Glutamatergic neuron (in vitro differentiated cells): Measurements from ENCODE around the gene TBC1D1. TPM values are rescaled to one million over a fixed set of nuclear protein-coding genes. Genes with fewer than 3 reads are reported as not detected.
A peak's percentile ranks its signal among the peaks of the same experiment; 100 is the strongest.

Experiments used
- DNase-seq: peaks from one replicate; pipeline ENCODE4 v3.0.0; 2022
- H3K27ac Mint-ChIP-seq: one replicate; pipeline ENCODE4 v1.8.0; 2020; ENCODE audit warnings: mild to moderate bottlenecking, mixed read lengths, inconsistent platforms; ENCODE audit not compliant: unreplicated experiment
- H3K27me3 Mint-ChIP-seq: one replicate; pipeline ENCODE4 v1.8.0; 2020; ENCODE audit warnings: mild to moderate bottlenecking, moderate library complexity, mixed read lengths, inconsistent platforms; ENCODE audit not compliant: unreplicated experiment
- H3K36me3 Mint-ChIP-seq: one replicate; pipeline ENCODE4 v1.8.0; 2020; ENCODE audit warnings: mild to moderate bottlenecking, mixed read lengths, inconsistent platforms; ENCODE audit not compliant: unreplicated experiment
- H3K4me1 Mint-ChIP-seq: one replicate; pipeline ENCODE4 v1.8.0; 2020; ENCODE audit warnings: mild to moderate bottlenecking, low read depth, mixed read lengths, inconsistent platforms; ENCODE audit not compliant: unreplicated experiment
- H3K4me3 Mint-ChIP-seq: one replicate; pipeline ENCODE4 v1.8.0; 2020; ENCODE audit warnings: mild to moderate bottlenecking, mixed read lengths, inconsistent platforms; ENCODE audit not compliant: unreplicated experiment
- H3K9me3 Mint-ChIP-seq: one replicate; pipeline ENCODE4 v1.8.0; 2020; ENCODE audit warnings: mild to moderate bottlenecking, moderate library complexity, mixed read lengths, inconsistent platforms; ENCODE audit not compliant: unreplicated experiment
- CTCF ChIP-seq: fragments of 200-600 bp; sonication (generic); IDR thresholded peaks from one replicate; pipeline ENCODE4 v1.5.0; 2021; ENCODE audit not compliant: partially characterized antibody, unreplicated experiment
- total RNA-seq: library from RNA; stranded (reverse); fragmentation: NEBNext Ultra II Directional; extraction: Animal tissue kit (Norgen Biotek cat#: 25700); gene quantifications from one replicate; pipeline ENCODE4 v1.2.1, GENCODE V29; 2021; ENCODE audit not compliant: unreplicated experiment

TBC1D1 gene
- total RNA-seq, 1 donor from 2014 or later: 106 TPM

GRCh38 chr4:38065900-38066299 lies 175.0 kb downstream of the TBC1D1 start:
- no peak overlapping the region for H3K27ac Mint-ChIP-seq
- peaks cover 8% of the 10 kb centered on the region for H3K4me1 Mint-ChIP-seq
- TF ChIP-seq CTCF: no peak
- no peak for DNase-seq
- H3K9me3 Mint-ChIP-seq: peaks cover 2% of the 10 kb centered on the region
- no peaks in the 10 kb centered on the region for H3K36me3 Mint-ChIP-seq
- H3K4me3 Mint-ChIP-seq: no peak overlapping the region
- H3K27me3 Mint-ChIP-seq: peaks cover 5% of the 10 kb centered on the region

- Mint-ChIP-seq H3K4me3 (no peak overlapping the region), H3K9me3 (peaks cover 2% of the 10 kb centered on the region), H3K36me3 (no peaks in the 10 kb centered on the region), H3K27ac (no peak overlapping the region), H3K27me3 (peaks cover 5% of the 10 kb centered on the region), H3K4me1 (peaks cover 7% of the 10 kb centered on the region)
- DNase-seq: no peak
- TF ChIP-seq CTCF: no peak
Measured at GRCh38 chr4:38067499-38067898, 176.6 kb downstream of the TBC1D1 start.

- Mint-ChIP-seq H3K9me3 (peaks cover 2% of the 10 kb centered on the region), H3K4me3 (no peak overlapping the region), H3K27me3 (peaks cover 5% of the 10 kb centered on the region), H3K27ac (no peak overlapping the region), H3K4me1 (peaks cover 2% of the 10 kb centered on the region), H3K36me3 (no peaks in the 10 kb centered on the region)
- DNase-seq: no peak
- no peak for TF ChIP-seq CTCF
Measured at GRCh38 chr4:38068107-38068506, 177.2 kb downstream of the TBC1D1 start.

GRCh38 chr4:38069271-38069760 lies 178.4 kb downstream of the TBC1D1 start:
- H3K4me1 Mint-ChIP-seq: no peaks in the 10 kb centered on the region
- H3K27ac Mint-ChIP-seq: no peak overlapping the region
- TF ChIP-seq CTCF: no peak
- peak; percentile 50 for DNase-seq
- H3K9me3 Mint-ChIP-seq: no peaks in the 10 kb centered on the region
- H3K4me3 Mint-ChIP-seq: no peak overlapping the region
- H3K27me3 Mint-ChIP-seq: peaks cover 3% of the 10 kb centered on the region
- no peaks in the 10 kb centered on the region for H3K36me3 Mint-ChIP-seq

GRCh38 chr4:38071801-38072431 lies 181.0 kb downstream of the TBC1D1 start:
- Mint-ChIP-seq H3K36me3 (no peaks in the 10 kb centered on the region), H3K27ac (peak overlapping the region; percentile 85), H3K27me3 (peaks cover 3% of the 10 kb centered on the region), H3K4me3 (no peak overlapping the region), H3K9me3 (no peaks in the 10 kb centered on the region), H3K4me1 (no peaks in the 10 kb centered on the region)
- DNase-seq: no peak
- no peak for TF ChIP-seq CTCF
